Parathyroid adenoma (tissue), 2 donors: ENCODE measurements around the gene GANC.

Experiments used
- H2AFZ ChIP-seq: fragments of 300-600 bp; sonication (generic); one replicate; pipeline ENCODE4 v1.7.0; 2017; ENCODE audit warnings: antibody characterized with exemption, mild to moderate bottlenecking
- H3K27ac ChIP-seq: fragments of 300-600 bp; sonication (generic); one replicate; pipeline ENCODE4 v1.7.0; 2017
- H3K27me3 ChIP-seq: fragments of 300-600 bp; sonication (generic); one replicate; pipeline ENCODE4 v1.7.0; 2017; ENCODE audit warnings: low read length; ENCODE audit not compliant: control insufficient read depth, insufficient read depth
- H3K36me3 ChIP-seq: fragments of 300-600 bp; sonication (generic); one replicate; pipeline ENCODE4 v1.7.0; 2017; ENCODE audit warnings: low read length; ENCODE audit not compliant: control insufficient read depth, insufficient read depth
- H3K4me1 ChIP-seq: fragments of 300-600 bp; sonication (generic); one replicate; pipeline ENCODE4 v1.7.0; 2017; ENCODE audit warnings: control low read depth
- H3K4me2 ChIP-seq: fragments of 300-600 bp; sonication (generic); one replicate; pipeline ENCODE4 v1.7.0; 2017; ENCODE audit warnings: low read length
- H3K4me3 ChIP-seq: fragments of 300-600 bp; sonication (generic); one replicate; pipeline ENCODE4 v1.7.0; 2017; ENCODE audit warnings: low read depth, low read length
- H3K79me2 ChIP-seq: fragments of 300-600 bp; sonication (generic); one replicate; pipeline ENCODE4 v1.7.0; 2017; ENCODE audit warnings: control low read depth
- H3K9ac ChIP-seq: fragments of 300-600 bp; sonication (generic); one replicate; pipeline ENCODE4 v1.7.0; 2017; ENCODE audit warnings: mild to moderate bottlenecking
- H3K9me3 ChIP-seq: fragments of 300-600 bp; sonication (generic); one replicate; pipeline ENCODE4 v1.7.0; 2017; ENCODE audit warnings: low read length; ENCODE audit not compliant: control insufficient read depth
- CTCF ChIP-seq: fragments of 300-600 bp; sonication (generic); IDR thresholded peaks from one replicate; pipeline ENCODE4 v1.7.0; 2017; ENCODE audit warnings: antibody characterized with exemption, mild to moderate bottlenecking
- donor health status: primary hyperparathyroidism.

Gene GANC

GRCh38 chr15:42395838-42396237, 122.8 kb downstream of the GANC start:
- Histone ChIP-seq H3K79me2 (no peaks in the 10 kb centered on the region), H3K9me3 (no peaks in the 10 kb centered on the region), H2AFZ (no peak overlapping the region), H3K36me3 (no peaks in the 10 kb centered on the region), H3K4me3 (no peak overlapping the region), H3K4me2 (no peak overlapping the region), H3K9ac (no peak overlapping the region), H3K27me3 (no peaks in the 10 kb centered on the region), H3K4me1 (no peaks in the 10 kb centered on the region), H3K27ac (no peak overlapping the region)
- TF ChIP-seq CTCF = no peak

GRCh38 chr15:42401544-42402454, 128.8 kb downstream of the GANC start:
- H3K9ac ChIP-seq = no peak overlapping the region
- H3K27ac ChIP-seq = no peak overlapping the region
- no peaks in the 10 kb centered on the region for H3K79me2 ChIP-seq
- H3K9me3 ChIP-seq = no peaks in the 10 kb centered on the region
- H3K4me1 ChIP-seq = no peaks in the 10 kb centered on the region
- no peak overlapping the region for H3K4me3 ChIP-seq
- H3K27me3 ChIP-seq = no peaks in the 10 kb centered on the region
- H2AFZ ChIP-seq = no peak overlapping the region
- TF ChIP-seq CTCF = no peak
- H3K4me2 ChIP-seq = no peak overlapping the region
- H3K36me3 ChIP-seq = no peaks in the 10 kb centered on the region

GRCh38 chr15:42402455-42403205, 129.6 kb downstream of the GANC start:
- Histone ChIP-seq H3K27ac (no peak overlapping the region), H3K4me3 (no peak overlapping the region), H3K36me3 (no peaks in the 10 kb centered on the region), H3K9me3 (no peaks in the 10 kb centered on the region), H3K27me3 (no peaks in the 10 kb centered on the region), H3K79me2 (no peaks in the 10 kb centered on the region), H2AFZ (no peak overlapping the region), H3K4me2 (no peak overlapping the region), H3K9ac (no peak overlapping the region), H3K4me1 (no peaks in the 10 kb centered on the region)
- no peak for TF ChIP-seq CTCF

- Histone ChIP-seq H3K27ac (no peak overlapping the region), H3K36me3 (no peaks in the 10 kb centered on the region), H2AFZ (no peak overlapping the region), H3K4me3 (no peak overlapping the region), H3K79me2 (no peaks in the 10 kb centered on the region), H3K27me3 (no peaks in the 10 kb centered on the region), H3K4me1 (no peaks in the 10 kb centered on the region), H3K4me2 (no peak overlapping the region), H3K9ac (no peak overlapping the region), H3K9me3 (no peaks in the 10 kb centered on the region)
- TF ChIP-seq CTCF = no peak
Measured at GRCh38 chr15:42403389-42403788, 130.4 kb downstream of the GANC start.
